DMS114 treated with DMSO at 0.1 percent for 48 hours (cell line): ENCODE results near the gene WDR38.
A peak's percentile ranks its signal among the peaks of the same experiment; 100 is the strongest.

Experiments used
- DNase-seq: peaks from one replicate; lab custom pipeline; 2025; ENCODE audit not compliant: unreplicated experiment; lab: John Stamatoyannopoulos, UW

Gene WDR38

GRCh38 chr9:124880501-124880900, 27.2 kb downstream of the WDR38 start:
- no peak for DNase-seq

GRCh38 chr9:124881138-124881743, 28.0 kb downstream of the WDR38 start:
- no peak for DNase-seq

GRCh38 chr9:124882231-124882630, 29.0 kb downstream of the WDR38 start:
- no peak for DNase-seq

GRCh38 chr9:124884376-124884775, 31.1 kb downstream of the WDR38 start:
- DNase-seq: no peak

GRCh38 chr9:124885551-124885950, 32.3 kb downstream of the WDR38 start:
- no peak for DNase-seq

GRCh38 chr9:124886461-124886860, 33.2 kb downstream of the WDR38 start:
- no peak for DNase-seq

GRCh38 chr9:124886866-124887492, 33.7 kb downstream of the WDR38 start:
- DNase-seq: no peak

- no peak for DNase-seq
Observed at GRCh38 chr9:124887832-124888231, 34.6 kb downstream of the WDR38 start.

- DNase-seq: no peak
Observed at GRCh38 chr9:124889006-124889405, 35.7 kb downstream of the WDR38 start.

GRCh38 chr9:124890179-124890578, 36.9 kb downstream of the WDR38 start:
- DNase-seq: no peak

GRCh38 chr9:124894035-124894740, 40.9 kb downstream of the WDR38 start:
- no peak for DNase-seq

- DNase-seq: peak; percentile 15
Observed at GRCh38 chr9:124894741-124895170, 41.5 kb downstream of the WDR38 start.

GRCh38 chr9:124897570-124898460, 44.6 kb downstream of the WDR38 start:
- DNase-seq: no peak

- no peak for DNase-seq
Observed at GRCh38 chr9:124899845-124900244, 46.6 kb downstream of the WDR38 start.

GRCh38 chr9:124906966-124907365, 53.7 kb downstream of the WDR38 start:
- no peak for DNase-seq
